ENCODE data around the gene QPRT.
"Not testable (repeated sequence)": the region's sequence is repeated elsewhere in the genome, so short reads cannot be mapped to it uniquely, and the experiment has no call there.

- not testable (repeated sequence) for TF ChIP-seq POLR2A (IDR thresholded peaks at IDR 0.05); POLR2AphosphoS5 (IDR thresholded peaks at IDR 0.05; ENCODE audit: insufficient read depth in 1 of 2, low read depth in 1 of 2)
Measured at GRCh38 chr16:29635902-29636301, 43.1 kb upstream of the QPRT start.
